ENCODE data around the gene B4GALNT3.

Gene B4GALNT3

GRCh38 chr12:593396-594270, 133.9 kb downstream of the B4GALNT3 start:
- no peak for DNase-seq (ENCODE audit: low read depth)

DNA sequence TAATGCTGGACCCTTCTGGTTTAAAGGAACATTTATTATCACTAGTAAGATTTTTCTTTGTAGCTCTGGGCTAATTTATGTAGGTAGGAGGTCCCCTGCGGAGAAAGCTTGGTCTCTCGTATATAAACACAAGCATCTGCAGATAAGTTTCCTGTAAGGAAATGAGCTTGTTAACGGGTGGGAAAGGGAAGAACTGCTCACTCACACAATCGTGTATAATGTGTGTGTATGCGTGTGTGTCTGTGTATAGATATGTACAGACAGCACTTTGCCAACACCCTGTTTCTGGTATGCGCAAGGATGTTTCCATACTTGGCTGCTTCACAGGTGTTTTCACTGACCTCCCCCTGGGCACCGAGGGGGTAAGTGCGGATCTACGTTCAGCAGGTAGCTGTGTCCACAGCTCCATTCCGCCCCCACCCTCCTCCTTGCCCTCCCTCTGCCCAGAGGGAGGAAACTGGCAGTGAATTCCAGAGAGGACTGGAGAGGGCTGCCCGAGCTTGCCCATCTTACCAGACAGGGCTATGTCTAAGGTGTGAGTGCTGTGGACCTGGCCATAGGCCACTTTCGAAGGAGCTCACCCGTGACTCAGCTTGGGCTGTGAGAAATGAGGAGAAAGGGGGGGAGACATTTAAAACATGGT, 138.3 kb downstream of the B4GALNT3 start:
- no peak for DNase-seq (ENCODE audit: low read depth)

GRCh38 chr12:599756-600155, 140.0 kb downstream of the B4GALNT3 start:
- DNase-seq (ENCODE audit: low read depth), result no peak

DNA sequence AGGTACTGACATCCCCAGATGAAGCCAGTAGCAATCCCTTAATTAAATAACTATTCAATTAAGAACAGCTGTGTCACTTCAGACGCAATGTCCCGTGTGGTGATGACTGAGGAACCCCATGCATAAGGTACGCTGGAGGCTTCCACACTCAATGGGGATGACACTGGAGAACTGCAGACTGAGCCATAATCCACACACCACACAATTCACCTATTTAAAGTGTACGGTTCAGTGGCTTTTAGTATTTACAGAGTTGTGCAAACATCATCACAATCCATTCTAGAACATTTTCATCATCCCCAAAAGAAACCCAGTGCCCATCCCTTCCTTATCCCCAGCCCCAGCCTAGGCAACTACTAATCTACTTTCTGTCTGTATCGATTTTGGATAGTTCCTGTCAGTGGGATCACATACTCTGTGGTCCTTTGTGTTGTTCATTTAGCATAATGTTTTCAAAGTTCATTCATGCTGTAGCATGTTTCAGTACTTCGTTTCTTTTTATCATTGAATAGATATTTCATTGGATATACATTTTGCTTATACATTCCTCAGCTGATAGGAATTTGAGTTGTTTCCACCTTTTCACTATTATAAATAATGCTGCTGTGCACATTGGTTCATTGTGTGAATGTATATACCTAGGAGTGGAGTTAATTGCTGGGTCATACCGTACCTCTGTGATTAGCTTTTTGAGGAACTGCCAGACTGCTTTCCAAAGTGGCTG, 142.4 kb downstream of the B4GALNT3 start:
- DNase-seq (ENCODE audit: low read depth), result no peak

GRCh38 chr12:602700-603068, 142.9 kb downstream of the B4GALNT3 start:
- no peak for DNase-seq (ENCODE audit: low read depth)

GRCh38 chr12:604956-605355, 145.2 kb downstream of the B4GALNT3 start:
- DNase-seq (ENCODE audit: low read depth), result no peak

DNA sequence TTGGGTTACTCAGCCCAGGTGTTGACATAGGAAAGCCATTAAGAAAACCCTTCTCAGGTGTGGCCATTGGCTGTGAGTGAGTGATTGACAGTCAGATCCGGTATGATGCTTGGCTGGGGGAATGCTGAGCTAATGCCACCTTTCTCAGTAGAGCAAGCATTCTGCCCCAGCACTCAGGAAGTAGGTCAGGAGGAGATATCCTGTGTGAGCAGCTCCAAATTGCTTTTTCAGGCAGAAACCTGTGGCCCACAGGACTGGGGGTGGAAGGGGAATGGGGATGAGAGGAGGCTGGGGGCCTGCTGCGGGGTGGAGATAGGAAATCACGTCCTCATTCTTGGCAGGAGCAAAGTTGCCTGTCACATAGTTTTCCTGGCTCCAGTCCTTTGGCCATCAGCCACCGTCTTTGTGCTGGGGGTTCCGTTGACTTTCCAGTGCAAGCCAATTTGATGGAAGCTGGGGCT, 147.8 kb downstream of the B4GALNT3 start:
- no peak for DNase-seq (ENCODE audit: low read depth)

DNA sequence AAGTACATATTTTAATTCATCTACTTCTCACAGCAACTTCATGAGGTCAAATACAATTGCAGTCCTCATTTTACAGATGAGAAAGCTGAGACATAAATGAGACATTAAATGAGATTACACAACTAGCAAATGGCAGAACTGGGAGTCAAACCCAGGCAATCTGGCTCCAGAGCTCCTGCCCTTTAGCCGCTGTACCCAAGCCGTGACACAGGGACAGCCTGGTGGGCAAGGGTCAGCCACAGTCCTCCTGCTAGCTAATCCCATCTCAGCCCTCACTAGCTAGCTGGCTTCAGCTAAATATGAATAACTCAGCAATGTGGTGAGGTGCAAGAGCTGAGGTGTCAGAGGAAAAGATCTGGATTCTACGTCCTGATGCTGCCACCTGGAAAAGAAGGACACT, 148.7 kb downstream of the B4GALNT3 start:
- DNase-seq (ENCODE audit: low read depth), result no peak

GRCh38 chr12:608921-609320, 149.2 kb downstream of the B4GALNT3 start:
- DNase-seq (ENCODE audit: low read depth), result no peak

DNA sequence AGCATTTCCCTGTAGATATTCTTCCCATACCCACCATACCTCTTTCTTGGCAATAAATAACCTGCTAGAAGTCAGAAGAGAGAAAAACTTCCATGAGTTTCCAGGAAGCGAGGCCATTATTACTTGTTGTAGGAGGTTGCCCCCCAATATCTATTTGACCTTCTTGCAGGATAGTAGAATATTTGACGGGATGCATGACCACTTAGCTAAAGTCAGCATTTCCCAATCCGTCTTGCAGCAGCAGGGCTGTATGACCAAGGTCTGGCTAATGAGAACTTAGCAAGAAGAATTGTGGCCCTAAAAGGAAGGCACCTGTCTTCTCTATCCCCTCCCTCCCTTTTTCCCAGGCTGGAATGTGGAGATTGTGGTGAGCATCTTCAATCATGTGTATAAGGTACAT, 152.0 kb downstream of the B4GALNT3 start:
- no peak for DNase-seq (ENCODE audit: low read depth)

DNA sequence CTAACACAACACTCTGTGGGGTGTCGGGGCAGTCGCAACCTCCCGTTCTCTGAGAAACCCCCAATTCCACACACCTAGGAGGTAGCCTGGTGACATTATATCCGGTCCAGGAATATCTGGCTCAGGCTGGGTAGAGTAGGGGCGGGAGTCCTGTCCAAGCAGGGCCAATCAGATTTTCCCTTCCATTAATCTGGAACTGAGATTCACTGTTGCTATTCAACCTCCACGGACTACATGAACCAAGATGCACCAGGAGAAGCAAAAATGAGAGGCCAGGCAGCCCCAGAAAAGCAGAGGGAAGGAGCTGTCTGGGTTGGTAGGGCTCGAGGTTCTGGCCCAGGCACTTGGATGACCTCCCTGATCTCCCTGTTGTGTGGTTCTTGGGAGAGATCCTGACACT, 152.6 kb downstream of the B4GALNT3 start:
- DNase-seq (ENCODE audit: low read depth), result no peak

GRCh38 chr12:612886-613285, 153.1 kb downstream of the B4GALNT3 start:
- DNase-seq (ENCODE audit: low read depth), result no peak

Measured in stimulated activated CD8-positive, alpha-beta memory T cell treated with anti-CD3 and anti-CD28 coated beads, Interleukin-12 subunit alpha, Interleukin-12 subunit beta, amount 100 ng/mL, for 1 hour (primary cell).